GM12891 (cell line): ENCODE measurements around the gene MAST1.

Experiments
- POLR2A ChIP-seq: IDR thresholded peaks from 2 replicates; pipeline ENCODE4 v1.6.1; 2011; ENCODE audit warnings: low read depth, low read length, control low read depth
- POLR2AphosphoS5 ChIP-seq: IDR thresholded peaks from 2 replicates; pipeline ENCODE4 v1.6.1; 2011; ENCODE audit warnings: low read depth, low read length, control low read depth
- POU2F2 ChIP-seq: IDR thresholded peaks from 2 replicates; pipeline ENCODE4 v1.6.1; 2011; ENCODE audit warnings: low read depth, mild to moderate bottlenecking, control low read depth, low read length, moderate library complexity

- TF ChIP-seq POLR2A (no peak), POLR2AphosphoS5 (no peak), POU2F2 (no peak)
Measured at GRCh38 chr19:12815088-12815487, 23.2 kb upstream of the MAST1 start.
